Stimulated activated CD8-positive, alpha-beta memory T cell treated with anti-CD3 and anti-CD28 coated beads, Interleukin-12 subunit alpha, Interleukin-12 subunit beta, amount 100 ng/mL, for 1 hour (primary cell): ENCODE data around the gene SLC43A3.

Experiments used
- DNase-seq: peaks from one replicate; pipeline ENCODE4 v3.0.0-alpha.2; 2020; ENCODE audit warnings: low read depth

Gene SLC43A3

GRCh38 chr11:57426929-57427726 is at the start of gene SLC43A3:
Gene SLC43A3 (minus strand): TSS chr11:57427121. CDS start chr11:57426172, 949 bp downstream.
- DNase-seq = peak; percentile 45

- DNase-seq = no peak
Measured at GRCh38 chr11:57476047-57476756, 49.3 kb upstream of the SLC43A3 start.

- no peak for DNase-seq
Measured at GRCh38 chr11:57475671-57476046, 48.7 kb upstream of the SLC43A3 start.

- DNase-seq = no peak
Measured at GRCh38 chr11:57475191-57475590, 48.3 kb upstream of the SLC43A3 start.

GRCh38 chr11:57474803-57475115 is 47.8 kb upstream of the SLC43A3 start:
- DNase-seq = no peak

GRCh38 chr11:57474017-57474802 is 47.3 kb upstream of the SLC43A3 start:
- no peak for DNase-seq

GRCh38 chr11:57473285-57473841 is 46.4 kb upstream of the SLC43A3 start:
- DNase-seq = no peak

- no peak for DNase-seq
Measured at GRCh38 chr11:57471496-57471895, 44.6 kb upstream of the SLC43A3 start.

GRCh38 chr11:57469268-57469667 is 42.3 kb upstream of the SLC43A3 start:
- no peak for DNase-seq

- no peak for DNase-seq
Measured at GRCh38 chr11:57468276-57468675, 41.4 kb upstream of the SLC43A3 start.

- DNase-seq = no peak
Measured at GRCh38 chr11:57467508-57468157, 40.7 kb upstream of the SLC43A3 start.

- DNase-seq = no peak
Measured at GRCh38 chr11:57466680-57467079, 39.8 kb upstream of the SLC43A3 start.

- no peak for DNase-seq
Measured at GRCh38 chr11:57464539-57465181, 37.7 kb upstream of the SLC43A3 start.

- DNase-seq = no peak
Measured at GRCh38 chr11:57463671-57464538, 37.0 kb upstream of the SLC43A3 start.

- DNase-seq = no peak
Measured at GRCh38 chr11:57462597-57462996, 35.7 kb upstream of the SLC43A3 start.

GRCh38 chr11:57461841-57462489 is 35.0 kb upstream of the SLC43A3 start:
- no peak for DNase-seq

- DNase-seq = no peak
Measured at GRCh38 chr11:57460758-57461749, 34.1 kb upstream of the SLC43A3 start.

- DNase-seq = no peak
Measured at GRCh38 chr11:57460022-57460757, 33.3 kb upstream of the SLC43A3 start, which contains the start of gene RTN4RL2. Gene RTN4RL2 (plus strand): TSS chr11:57460528. CDS start chr11:57460866, 338 bp downstream.
